ENCODE measurements around the gene ZMYM3. TPM values are rescaled to one million over a fixed set of nuclear protein-coding genes. Genes with fewer than 3 reads are reported as not detected.

The ZMYM3 gene
- total RNA-seq, 2 donors from 2014 or later: 8.8 to 10.2 TPM

- H3K36me3 ChIP-seq (replicated peaks in 1 of 2; ENCODE audit: insufficient read depth in 1 of 2, low read depth in 2 of 2): no peaks in the 10 kb centered on the region
- ATAC-seq (no peak), DNase-seq (no peak)
- TF ChIP-seq POLR2A (IDR thresholded peaks at IDR 0.05) (no peak), CTCF (IDR thresholded peaks at IDR 0.05) (no peak)
- no peaks in the 10 kb centered on the region for H3K27me3 ChIP-seq
- 68 to 92% methylated on average over 5 to 8 of the region's 8 CpGs for WGBS, 2 donors
- intact Hi-C loops (cut with DNase I): no loop called here
- no peaks in the 10 kb centered on the region for H3K9me3 ChIP-seq
- H3K4me1 ChIP-seq: peaks cover 20% of the 10 kb centered on the region
- no peak overlapping the region for H3K4me3 ChIP-seq
- H3K27ac ChIP-seq: no peak overlapping the region
Measured at GRCh38 chrX:71251466-71251973, 2.4 kb downstream of the ZMYM3 start.

GRCh38 chrX:71250841-71251240 lies 3.1 kb downstream of the ZMYM3 start:
- ATAC-seq: no peak
- no peak for DNase-seq
- TF ChIP-seq CTCF (IDR thresholded peaks at IDR 0.05) (no peak), POLR2A (IDR thresholded peaks at IDR 0.05) (no peak)
- Histone ChIP-seq H3K4me3 (no peak overlapping the region), H3K4me1 (peaks cover 15% of the 10 kb centered on the region), H3K27ac (no peak overlapping the region), H3K9me3 (no peaks in the 10 kb centered on the region), H3K27me3 (no peaks in the 10 kb centered on the region), H3K36me3 (replicated peaks in 1 of 2; ENCODE audit: insufficient read depth in 1 of 2, low read depth in 2 of 2) (peaks cover 0 to 3% of the 10 kb centered on the region in 2 donors)
- intact Hi-C loops (cut with DNase I): no loop called here
- 80 to 88% methylated on average over 1 to 7 of the region's 9 CpGs for WGBS, 2 donors

GRCh38 chrX:71245159-71245558 lies 8.8 kb downstream of the ZMYM3 start:
- TF ChIP-seq CTCF (IDR thresholded peaks at IDR 0.05): no peak
- no peak for TF ChIP-seq POLR2A (IDR thresholded peaks at IDR 0.05)
- no peak for DNase-seq
- peaks cover 0 to 5% of the 10 kb centered on the region in 2 donors for H3K36me3 ChIP-seq (replicated peaks in 1 of 2; ENCODE audit: insufficient read depth in 1 of 2, low read depth in 2 of 2)

GRCh38 chrX:71244359-71245128 lies 9.4 kb downstream of the ZMYM3 start:
- Histone ChIP-seq H3K27me3 (no peaks in the 10 kb centered on the region), H3K4me1 (no peaks in the 10 kb centered on the region), H3K9me3 (no peaks in the 10 kb centered on the region), H3K27ac (no peak overlapping the region), H3K36me3 (replicated peaks in 1 of 2; ENCODE audit: insufficient read depth in 1 of 2, low read depth in 2 of 2) (peaks cover 0 to 5% of the 10 kb centered on the region in 2 donors), H3K4me3 (no peak overlapping the region)
- 88 to 96% methylated on average over 4 to 6 of the region's 9 CpGs for WGBS, 2 donors
- DNase-seq (no peak), ATAC-seq (no peak)
- intact Hi-C loops (cut with DNase I): no loop called here
- TF ChIP-seq POLR2A (IDR thresholded peaks at IDR 0.05) (no peak), CTCF (IDR thresholded peaks at IDR 0.05) (no peak)

More at GRCh38 chrX:71245159-71245558, 8.8 kb downstream of the ZMYM3 start:
- H3K4me3 ChIP-seq: no peak overlapping the region
- H3K27ac ChIP-seq: no peak overlapping the region
- 40 to 70% methylated on average over 1 of the region's 2 CpGs for WGBS, 2 donors
- H3K4me1 ChIP-seq: no peaks in the 10 kb centered on the region
- intact Hi-C loops (cut with DNase I): no loop called here
- no peak for ATAC-seq
- no peaks in the 10 kb centered on the region for H3K9me3 ChIP-seq
- H3K27me3 ChIP-seq: no peaks in the 10 kb centered on the region

GRCh38 chrX:71241301-71241700 lies 12.6 kb downstream of the ZMYM3 start:
- TF ChIP-seq CTCF (IDR thresholded peaks at IDR 0.05) (no peak), POLR2A (IDR thresholded peaks at IDR 0.05) (no peak)
- H3K27me3 ChIP-seq: no peaks in the 10 kb centered on the region
- intact Hi-C loops (cut with DNase I): no loop called here
- no peak overlapping the region for H3K27ac ChIP-seq
- DNase-seq (no peak), ATAC-seq (no peak)
- H3K4me3 ChIP-seq: no peak overlapping the region
- H3K9me3 ChIP-seq: no peaks in the 10 kb centered on the region
- WGBS, 2 donors: 75 to 88% methylated on average over 4 to 6 of the region's 6 CpGs
- H3K36me3 ChIP-seq (replicated peaks in 1 of 2; ENCODE audit: insufficient read depth in 1 of 2, low read depth in 2 of 2): peaks cover 0 to 5% of the 10 kb centered on the region in 2 donors
- no peaks in the 10 kb centered on the region for H3K4me1 ChIP-seq

All from body of pancreas (tissue), 4 donors.